Neural crest cell (in vitro differentiated cells): Measurements from ENCODE around the gene VPREB3. TPM values are rescaled to one million over a fixed set of nuclear protein-coding genes. Genes with fewer than 3 reads are reported as not detected.

Experiments used
- DNase-seq: peaks from one replicate; pipeline ENCODE4 v3.0.0; 2021; ENCODE audit warnings: low read depth, mixed read lengths, low spot score
- H3K27ac Mint-ChIP-seq: one replicate; pipeline ENCODE4 v1.8.0; 2021; ENCODE audit warnings: mild to moderate bottlenecking, mixed read lengths; ENCODE audit not compliant: unreplicated experiment
- H3K27me3 Mint-ChIP-seq: 2 replicates; pipeline ENCODE4 v1.8.0; 2021; ENCODE audit warnings: low read depth, mild to moderate bottlenecking, mixed read lengths
- H3K36me3 Mint-ChIP-seq: 2 replicates; pipeline ENCODE4 v1.8.0; 2021; ENCODE audit warnings: low read depth, mild to moderate bottlenecking, mixed read lengths
- H3K4me1 Mint-ChIP-seq: 2 replicates; pipeline ENCODE4 v1.8.0; 2021; ENCODE audit warnings: mixed read lengths
- H3K4me3 Mint-ChIP-seq: one replicate; pipeline ENCODE4 v1.8.0; 2021; ENCODE audit warnings: mild to moderate bottlenecking, mixed read lengths
- H3K9me3 Mint-ChIP-seq: 2 replicates; pipeline ENCODE4 v1.8.0; 2021; ENCODE audit warnings: mixed read lengths
- CTCF ChIP-seq: fragments of 200-600 bp; sonication (generic); conservative IDR thresholded peaks from 2 replicates; pipeline ENCODE4 v1.5.0; 2021; ENCODE audit warnings: antibody characterized with exemption, mild to moderate bottlenecking
- total RNA-seq: library from RNA; stranded (reverse); gene quantifications from 2 replicates; pipeline ENCODE4 v1.2.1, GENCODE V29; 2021

Gene VPREB3
- total RNA-seq, 1 donor from 2014 or later = not detected

- no peak for DNase-seq
- Mint-ChIP-seq H3K9me3 (no peaks in the 10 kb centered on the region), H3K4me1 (peaks cover 22% of the 10 kb centered on the region), H3K36me3 (no peaks in the 10 kb centered on the region), H3K27me3 (no peaks in the 10 kb centered on the region), H3K4me3 (peak overlapping the region; percentile 76), H3K27ac (no peak overlapping the region)
- no peak for TF ChIP-seq CTCF
Observed at GRCh38 chr22:23767303-23767672, 13.1 kb upstream of the VPREB3 start.

- H3K27ac Mint-ChIP-seq = no peak overlapping the region
- DNase-seq = no peak
- H3K4me3 Mint-ChIP-seq = peak overlapping the region; percentile 71
- TF ChIP-seq CTCF = no peak
- peaks cover 24% of the 10 kb centered on the region for H3K4me1 Mint-ChIP-seq
- H3K9me3 Mint-ChIP-seq = no peaks in the 10 kb centered on the region
- H3K36me3 Mint-ChIP-seq = no peaks in the 10 kb centered on the region
- H3K27me3 Mint-ChIP-seq = no peaks in the 10 kb centered on the region
Observed at GRCh38 chr22:23764899-23765881, 11.0 kb upstream of the VPREB3 start.

- DNase-seq = no peak
- Mint-ChIP-seq H3K27ac (no peak overlapping the region), H3K4me1 (peaks cover 21% of the 10 kb centered on the region), H3K27me3 (no peaks in the 10 kb centered on the region), H3K4me3 (no peak overlapping the region), H3K9me3 (no peaks in the 10 kb centered on the region), H3K36me3 (no peaks in the 10 kb centered on the region)
- TF ChIP-seq CTCF = no peak
Observed at GRCh38 chr22:23763954-23764353, 9.7 kb upstream of the VPREB3 start.

- Mint-ChIP-seq H3K4me3 (no peak overlapping the region), H3K4me1 (peaks cover 21% of the 10 kb centered on the region), H3K9me3 (no peaks in the 10 kb centered on the region), H3K27ac (no peak overlapping the region), H3K36me3 (no peaks in the 10 kb centered on the region), H3K27me3 (no peaks in the 10 kb centered on the region)
- DNase-seq = no peak
- no peak for TF ChIP-seq CTCF
Observed at GRCh38 chr22:23763579-23763945, 9.3 kb upstream of the VPREB3 start.

GRCh38 chr22:23762842-23763578 lies 8.8 kb upstream of the VPREB3 start, which contains the start of gene C22orf15:
C22orf15 (plus strand) TSS chr22:23762990; CDS start chr22:23763307, 317 bp downstream.
- no peak for DNase-seq
- no peak for TF ChIP-seq CTCF
- Mint-ChIP-seq H3K27ac (peak within 1 kb of the TSS; percentile 58), H3K4me3 (peak within 1 kb of the TSS; percentile 66), H3K27me3 (no peaks in the 10 kb centered on the region), H3K4me1 (peaks cover 21% of the 10 kb centered on the region), H3K9me3 (no peaks in the 10 kb centered on the region), H3K36me3 (no peaks in the 10 kb centered on the region)
